ENCODE results near the gene TBKBP1.
A peak's percentile ranks its signal among the peaks of the same experiment; 100 is the strongest.

The TBKBP1 gene

DNA sequence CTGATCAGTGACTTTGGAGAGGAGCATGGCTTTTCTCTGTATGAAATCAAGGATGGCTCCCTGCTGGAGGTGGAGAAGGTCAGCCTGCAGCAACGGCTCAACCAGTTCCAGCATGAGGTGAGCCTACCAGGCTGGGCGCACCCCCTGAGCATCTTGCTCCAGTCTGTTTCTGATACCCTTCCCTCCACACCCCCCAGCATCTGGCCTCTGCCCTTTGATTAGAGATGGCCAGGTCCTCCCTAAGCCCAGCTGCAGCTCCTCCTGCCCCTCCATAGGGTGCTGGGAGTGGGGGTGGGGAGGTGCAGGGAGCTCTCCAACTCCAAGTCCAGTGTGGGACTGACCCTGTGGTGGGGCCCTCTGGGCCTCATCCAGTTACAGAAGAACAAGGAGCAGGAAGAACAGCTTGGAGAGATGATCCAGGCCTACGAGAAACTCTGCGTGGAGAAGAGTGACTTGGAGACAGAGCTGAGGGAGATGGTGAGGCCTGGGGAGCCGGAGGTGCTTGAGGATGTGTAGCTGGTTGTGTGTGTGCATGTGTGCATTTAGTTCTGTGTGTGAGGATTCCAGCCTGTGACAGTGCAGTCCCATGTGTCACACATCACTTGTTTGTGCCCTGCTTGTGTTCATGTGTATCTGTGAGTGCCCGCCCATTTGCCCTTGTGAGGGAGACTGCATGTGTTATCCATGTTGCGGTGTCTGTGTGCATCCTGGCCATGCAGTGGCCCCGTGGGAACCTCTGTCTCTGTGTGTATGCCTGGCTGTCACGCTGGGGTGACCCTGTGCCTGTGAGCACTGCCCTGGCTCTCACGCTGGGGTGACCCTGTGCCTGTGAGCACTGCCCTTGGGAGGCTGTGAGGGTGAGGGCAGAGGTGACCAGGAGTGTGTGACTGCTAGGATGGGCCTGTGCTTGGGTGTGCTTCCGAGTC lies 3.0 kb downstream of the TBKBP1 start:
- H3K9me3 Mint-ChIP-seq: no peaks in the 10 kb centered on the region
- ATAC-seq (replicated peaks; ENCODE audit: extremely low read depth, poor library complexity, severe bottlenecking) (no peak), DNase-seq (ENCODE audit: low spot score in 2 of 2) (no peak)
- H3K4me1 Mint-ChIP-seq: peaks cover 77% of the 10 kb centered on the region
- H3K36me3 Mint-ChIP-seq (ENCODE audit: insufficient read depth): peaks cover 33% of the 10 kb centered on the region
- peak overlapping the region; percentile 54 for H3K27ac Mint-ChIP-seq (ENCODE audit: low read depth)
- no peaks in the 10 kb centered on the region for H3K27me3 Mint-ChIP-seq
- no peak overlapping the region for H3K4me3 Mint-ChIP-seq

DNA sequence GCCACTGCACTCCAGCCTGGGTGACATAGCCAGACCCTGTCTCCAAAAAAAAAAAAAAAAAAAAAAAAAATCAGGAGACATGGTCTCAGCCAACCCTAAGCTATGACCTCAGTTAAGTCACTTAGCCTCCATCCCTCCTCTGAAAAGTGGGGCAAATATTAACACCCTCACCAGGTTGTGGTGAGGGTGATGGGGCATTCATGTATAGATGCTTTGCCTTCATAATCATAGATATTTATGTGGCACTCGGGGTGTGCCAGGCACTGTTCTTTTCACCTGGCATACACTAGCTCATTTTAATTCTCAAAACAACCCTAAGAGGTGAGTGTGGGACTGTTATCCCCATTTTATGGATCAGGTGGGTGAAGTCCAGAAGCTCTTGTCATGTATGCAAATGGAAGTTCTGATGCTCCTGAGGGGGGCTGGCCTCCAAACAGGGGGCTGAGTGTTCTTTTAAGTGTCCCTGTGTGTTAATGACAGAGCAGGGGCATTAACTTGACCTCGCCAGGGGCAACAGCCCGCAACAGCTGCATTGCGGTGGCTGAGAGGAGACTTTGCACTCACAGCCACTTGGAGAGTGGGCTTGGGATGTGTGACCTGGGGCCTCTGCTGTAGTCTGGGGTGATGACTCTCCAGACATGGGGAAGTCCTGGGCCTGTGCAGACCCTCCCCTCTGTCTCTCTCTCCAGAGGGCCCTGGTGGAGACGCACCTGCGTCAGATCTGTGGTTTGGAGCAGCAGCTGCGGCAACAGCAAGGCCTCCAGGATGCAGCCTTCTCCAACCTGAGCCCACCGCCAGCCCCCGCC lies 4.1 kb downstream of the TBKBP1 start:
- H3K27me3 Mint-ChIP-seq: no peaks in the 10 kb centered on the region
- peaks cover 37% of the 10 kb centered on the region for H3K36me3 Mint-ChIP-seq (ENCODE audit: insufficient read depth)
- DNase-seq (ENCODE audit: low spot score in 2 of 2) (no peak), ATAC-seq (replicated peaks; ENCODE audit: extremely low read depth, poor library complexity, severe bottlenecking) (no peak)
- H3K9me3 Mint-ChIP-seq: no peaks in the 10 kb centered on the region
- peak overlapping the region; percentile 35 for H3K4me3 Mint-ChIP-seq
- H3K4me1 Mint-ChIP-seq: peaks cover 75% of the 10 kb centered on the region
- peak overlapping the region; percentile 79 for H3K27ac Mint-ChIP-seq (ENCODE audit: low read depth)

DNA sequence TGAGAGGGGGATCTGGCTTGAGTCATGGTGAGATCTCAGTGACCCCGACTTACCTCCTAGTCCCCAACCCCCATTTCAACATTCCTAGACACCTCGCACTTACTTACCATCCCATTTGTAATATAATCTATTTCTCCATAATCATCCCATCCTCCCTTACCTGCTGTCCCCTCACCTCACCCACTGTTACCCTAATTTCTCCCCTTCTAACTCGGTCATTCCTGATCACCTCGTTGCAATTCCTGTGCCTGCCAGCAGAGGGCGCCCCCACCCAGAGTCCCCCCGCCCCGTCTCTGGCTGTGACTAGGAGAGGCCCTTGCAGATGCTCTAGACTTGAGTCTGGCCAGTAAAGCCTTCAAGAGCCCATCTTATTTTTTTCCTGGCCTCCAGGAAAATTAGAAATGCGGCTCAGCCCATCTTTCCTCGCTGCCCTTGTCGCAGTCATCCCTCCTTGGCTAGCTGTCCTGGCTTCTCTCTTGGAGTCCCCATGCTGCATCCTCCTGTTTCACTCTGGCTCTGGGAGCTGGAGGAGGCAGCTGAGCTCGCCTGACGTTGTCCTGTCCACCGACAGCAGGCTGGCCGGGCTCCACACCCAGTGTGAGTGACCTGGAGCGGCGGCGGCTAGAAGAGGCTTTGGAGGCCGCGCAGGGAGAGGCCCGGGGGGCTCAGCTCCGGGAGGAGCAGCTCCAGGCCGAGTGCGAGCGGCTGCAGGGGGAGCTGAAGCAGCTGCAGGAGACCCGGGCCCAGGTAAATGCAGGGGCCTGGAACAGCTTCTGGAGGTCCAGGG lies 5.0 kb downstream of the TBKBP1 start:
- peaks cover 77% of the 10 kb centered on the region for H3K4me1 Mint-ChIP-seq
- DNase-seq (ENCODE audit: low spot score in 2 of 2): peak; percentile 65 to 74
- H3K27ac Mint-ChIP-seq (ENCODE audit: low read depth): peak overlapping the region; percentile 79
- H3K4me3 Mint-ChIP-seq: peak overlapping the region; percentile 35
- H3K9me3 Mint-ChIP-seq: no peaks in the 10 kb centered on the region
- peaks cover 38% of the 10 kb centered on the region for H3K36me3 Mint-ChIP-seq (ENCODE audit: insufficient read depth)
- peak; percentile 33 for ATAC-seq (replicated peaks; ENCODE audit: extremely low read depth, poor library complexity, severe bottlenecking)
- H3K27me3 Mint-ChIP-seq: no peaks in the 10 kb centered on the region

DNA sequence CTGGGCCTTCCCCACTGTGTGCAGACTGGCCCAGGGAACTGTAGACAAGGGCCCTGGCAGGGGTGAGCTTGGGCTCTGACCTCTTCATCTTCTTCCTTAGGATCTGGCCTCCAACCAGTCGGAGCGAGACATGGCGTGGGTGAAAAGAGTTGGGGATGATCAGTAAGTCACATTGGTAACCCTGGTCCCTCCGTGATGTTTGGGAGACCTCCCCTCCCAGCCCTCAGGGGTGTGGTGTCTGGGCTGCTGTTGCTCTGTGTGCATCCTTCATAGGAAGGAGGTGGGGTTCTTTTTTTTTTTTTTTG lies 5.5 kb downstream of the TBKBP1 start:
- DNase-seq (ENCODE audit: low spot score in 2 of 2): no peak
- Mint-ChIP-seq H3K27me3 (no peaks in the 10 kb centered on the region), H3K4me1 (peaks cover 82% of the 10 kb centered on the region)

DNA sequence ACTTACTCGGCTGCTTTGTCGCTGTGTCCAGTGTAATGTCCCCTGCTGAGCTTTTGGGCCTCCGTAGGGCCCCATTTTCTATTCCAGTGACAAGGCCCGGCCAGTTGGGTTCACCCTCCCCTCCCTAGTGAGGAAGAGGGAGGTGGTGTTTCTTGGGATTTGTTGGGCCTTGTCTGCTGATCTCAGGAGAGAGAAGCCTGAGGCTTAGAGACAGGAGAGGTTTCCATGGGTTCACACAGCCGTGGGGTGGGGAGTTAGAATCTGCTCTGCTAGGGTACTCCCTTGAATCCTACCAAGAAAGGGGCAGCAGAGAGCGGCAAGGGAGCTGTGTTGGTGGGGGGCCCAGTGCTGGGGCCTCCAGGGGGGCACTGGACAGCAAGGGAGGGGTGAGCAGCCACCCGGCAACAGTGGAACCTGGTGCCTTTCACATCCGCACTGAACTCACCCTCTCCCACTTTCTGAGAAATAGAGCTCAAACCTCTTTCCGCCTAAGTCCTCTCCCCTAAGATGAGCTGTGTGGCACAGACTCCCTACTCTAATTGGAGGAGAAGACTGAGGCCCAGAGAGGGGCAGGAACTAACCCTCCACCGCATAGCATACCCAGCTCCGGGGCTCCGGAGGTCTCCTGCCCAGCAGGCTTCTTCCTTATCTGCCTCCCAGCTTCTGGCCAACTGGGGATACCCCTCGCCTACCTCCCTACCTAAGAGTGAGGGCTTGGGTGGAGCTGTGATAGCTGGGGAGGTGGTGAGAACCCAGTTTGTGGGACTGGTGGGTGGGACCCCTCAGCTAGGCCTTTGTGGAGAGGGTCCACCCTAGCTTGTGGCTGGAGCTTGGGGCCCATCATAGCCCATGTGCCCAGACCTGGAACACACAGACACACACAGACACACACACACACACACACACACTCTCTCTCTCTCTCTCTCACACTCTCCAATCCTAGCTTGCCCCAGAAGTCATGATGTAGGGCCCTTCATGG lies 6.8 kb downstream of the TBKBP1 start:
- Mint-ChIP-seq H3K27me3 (no peaks in the 10 kb centered on the region), H3K36me3 (ENCODE audit: insufficient read depth) (peaks cover 41% of the 10 kb centered on the region), H3K4me3 (peak overlapping the region; percentile 67), H3K4me1 (peaks cover 85% of the 10 kb centered on the region), H3K9me3 (no peaks in the 10 kb centered on the region), H3K27ac (ENCODE audit: low read depth) (peak overlapping the region; percentile 90)
- ATAC-seq (replicated peaks; ENCODE audit: extremely low read depth, poor library complexity, severe bottlenecking): peak; percentile 26
- no peak for DNase-seq (ENCODE audit: low spot score in 2 of 2)

More for the DNA sequence above, 5.5 kb downstream of the TBKBP1 start:
- Mint-ChIP-seq H3K4me3 (peak overlapping the region; percentile 35), H3K36me3 (ENCODE audit: insufficient read depth) (peaks cover 39% of the 10 kb centered on the region), H3K9me3 (no peaks in the 10 kb centered on the region), H3K27ac (ENCODE audit: low read depth) (peak overlapping the region; percentile 79)
- no peak for ATAC-seq (replicated peaks; ENCODE audit: extremely low read depth, poor library complexity, severe bottlenecking)

DNA sequence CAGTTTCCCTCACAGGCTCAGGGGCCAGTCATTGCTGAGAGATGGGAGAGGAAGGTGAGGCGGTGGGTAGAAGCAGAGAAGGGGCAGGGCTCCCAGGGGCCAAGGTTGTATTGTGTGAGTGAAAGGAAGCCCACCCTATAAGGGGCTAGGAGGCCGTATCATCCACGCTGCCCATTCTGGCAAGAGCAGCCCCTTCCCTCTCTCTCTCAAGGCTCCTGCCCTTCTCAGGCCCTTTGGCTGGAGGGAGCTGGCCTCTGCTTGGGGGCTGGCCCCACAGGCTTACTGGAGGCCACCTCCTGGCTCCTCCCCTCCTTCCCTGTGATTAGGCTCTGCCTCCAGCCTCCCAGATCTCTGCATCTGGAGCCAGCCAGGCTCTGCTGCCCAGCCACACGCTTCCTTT lies 7.6 kb downstream of the TBKBP1 start:
- Mint-ChIP-seq H3K4me3 (peak overlapping the region; percentile 67), H3K27me3 (no peaks in the 10 kb centered on the region), H3K4me1 (peaks cover 88% of the 10 kb centered on the region), H3K27ac (ENCODE audit: low read depth) (peak overlapping the region; percentile 90), H3K36me3 (ENCODE audit: insufficient read depth) (peaks cover 40% of the 10 kb centered on the region), H3K9me3 (no peaks in the 10 kb centered on the region)
- DNase-seq (ENCODE audit: low spot score in 2 of 2): no peak
- ATAC-seq (replicated peaks; ENCODE audit: extremely low read depth, poor library complexity, severe bottlenecking): no peak

DNA sequence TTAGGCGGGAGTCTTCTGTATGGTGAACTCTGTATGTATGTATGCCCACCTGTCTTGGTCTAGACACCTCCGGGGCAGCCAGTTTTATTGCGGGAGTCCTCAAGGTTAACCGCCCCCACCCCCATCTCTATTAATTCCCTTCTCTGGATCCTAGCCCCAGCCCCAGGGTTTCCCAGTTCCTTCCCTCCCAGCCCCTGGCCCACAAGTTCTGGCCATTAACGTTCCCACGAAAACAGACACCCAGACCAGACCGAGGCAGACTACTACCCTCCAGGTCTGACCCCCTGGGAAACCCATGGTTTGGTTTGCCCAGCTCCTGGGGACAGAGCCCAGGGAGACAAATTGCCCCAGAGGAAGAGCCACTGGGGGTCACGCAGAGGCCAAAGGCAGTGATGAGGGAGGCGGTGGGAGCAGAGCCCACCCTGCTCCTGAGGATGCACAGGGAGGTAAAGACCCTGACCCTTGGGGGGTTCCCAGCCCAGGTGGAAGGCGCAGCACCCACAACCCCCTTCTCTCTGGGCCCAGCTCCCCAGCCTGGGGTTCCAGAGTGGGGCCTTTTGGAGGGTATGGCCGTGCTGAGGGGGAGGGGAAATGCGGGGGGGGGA lies 8.5 kb downstream of the TBKBP1 start:
- Mint-ChIP-seq H3K9me3 (no peaks in the 10 kb centered on the region), H3K4me3 (peak overlapping the region; percentile 67), H3K4me1 (peaks cover 88% of the 10 kb centered on the region), H3K36me3 (ENCODE audit: insufficient read depth) (peaks cover 41% of the 10 kb centered on the region), H3K27me3 (no peaks in the 10 kb centered on the region), H3K27ac (ENCODE audit: low read depth) (peak overlapping the region; percentile 90)
- no peak for ATAC-seq (replicated peaks; ENCODE audit: extremely low read depth, poor library complexity, severe bottlenecking)
- no peak for DNase-seq (ENCODE audit: low spot score in 2 of 2)

DNA sequence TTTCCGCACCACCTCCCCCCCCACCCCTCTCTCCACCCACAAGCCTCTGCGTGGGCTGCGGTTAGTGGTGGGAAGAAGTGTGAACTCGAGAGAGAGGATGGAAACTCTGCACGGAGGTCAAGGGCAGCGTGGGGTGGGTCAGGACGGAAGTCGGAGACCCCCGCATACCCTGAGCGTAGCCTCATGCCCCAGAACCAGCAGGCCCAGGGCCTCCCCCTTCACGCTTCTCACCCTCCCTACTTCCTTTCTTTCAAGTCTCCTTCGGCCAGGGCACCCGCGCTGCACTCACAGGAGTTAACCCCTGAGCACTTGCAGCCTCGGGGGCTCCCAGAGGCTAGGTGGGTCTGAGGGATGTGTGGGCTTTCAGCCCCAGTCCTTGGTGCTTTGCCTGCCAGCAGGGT lies 9.2 kb downstream of the TBKBP1 start:
- H3K27me3 Mint-ChIP-seq: no peaks in the 10 kb centered on the region
- DNase-seq (ENCODE audit: low spot score in 2 of 2): peak in 1 of 2 donors; percentile 35
- peak overlapping the region; percentile 95 for H3K27ac Mint-ChIP-seq (ENCODE audit: low read depth)
- peaks cover 39% of the 10 kb centered on the region for H3K36me3 Mint-ChIP-seq (ENCODE audit: insufficient read depth)
- H3K4me1 Mint-ChIP-seq: peaks cover 88% of the 10 kb centered on the region
- H3K9me3 Mint-ChIP-seq: no peaks in the 10 kb centered on the region
- peak; percentile 31 for ATAC-seq (replicated peaks; ENCODE audit: extremely low read depth, poor library complexity, severe bottlenecking)
- H3K4me3 Mint-ChIP-seq: peak overlapping the region; percentile 67

DNA sequence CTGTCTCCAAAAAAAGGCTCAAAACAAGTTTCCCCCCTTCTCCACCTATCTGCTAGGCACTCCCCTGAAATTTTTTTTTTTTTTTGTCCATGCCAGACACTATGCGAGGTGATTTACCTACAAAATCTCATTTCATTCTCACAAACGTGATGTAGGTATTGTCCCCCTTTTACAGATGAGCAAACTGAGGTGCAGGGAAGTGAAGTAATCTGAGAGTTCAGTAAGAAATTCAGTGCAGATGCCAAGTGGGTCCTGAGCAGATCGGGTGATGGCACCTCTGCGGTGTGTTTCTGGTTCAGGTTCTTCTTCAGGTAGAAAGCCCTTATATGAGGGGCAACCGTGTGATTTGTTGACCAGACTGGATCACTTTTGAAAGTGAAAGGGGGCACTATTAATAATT lies 9.7 kb downstream of the TBKBP1 start:
- Mint-ChIP-seq H3K4me3 (peak overlapping the region; percentile 67), H3K4me1 (peaks cover 83% of the 10 kb centered on the region), H3K27ac (ENCODE audit: low read depth) (peak overlapping the region; percentile 95), H3K9me3 (no peaks in the 10 kb centered on the region), H3K27me3 (no peaks in the 10 kb centered on the region), H3K36me3 (ENCODE audit: insufficient read depth) (peaks cover 35% of the 10 kb centered on the region)
- DNase-seq (ENCODE audit: low spot score in 2 of 2) (no peak), ATAC-seq (replicated peaks; ENCODE audit: extremely low read depth, poor library complexity, severe bottlenecking) (no peak)

DNA sequence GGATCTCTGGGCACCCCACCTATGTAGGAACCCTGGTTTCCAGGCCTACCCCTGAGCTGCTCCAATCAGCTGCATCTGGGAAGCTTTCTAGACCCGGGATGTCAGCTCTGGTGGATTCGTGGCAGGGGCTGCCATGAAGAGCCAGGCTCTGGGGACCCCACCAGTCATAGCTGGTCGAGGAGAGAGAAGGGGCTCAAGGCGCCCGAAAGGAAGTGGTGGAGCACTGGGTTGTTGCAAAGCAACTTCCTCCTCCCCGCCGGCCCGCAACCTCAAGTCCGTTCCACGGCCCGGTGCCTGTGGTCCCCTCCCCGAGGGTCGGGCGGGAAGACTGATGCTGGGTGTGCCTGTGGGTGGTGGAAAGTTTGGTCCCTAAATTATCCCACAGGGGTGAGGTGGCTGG lies 10.2 kb downstream of the TBKBP1 start:
- no peak for ATAC-seq (replicated peaks; ENCODE audit: extremely low read depth, poor library complexity, severe bottlenecking)
- H3K4me3 Mint-ChIP-seq: peak overlapping the region; percentile 67

DNA sequence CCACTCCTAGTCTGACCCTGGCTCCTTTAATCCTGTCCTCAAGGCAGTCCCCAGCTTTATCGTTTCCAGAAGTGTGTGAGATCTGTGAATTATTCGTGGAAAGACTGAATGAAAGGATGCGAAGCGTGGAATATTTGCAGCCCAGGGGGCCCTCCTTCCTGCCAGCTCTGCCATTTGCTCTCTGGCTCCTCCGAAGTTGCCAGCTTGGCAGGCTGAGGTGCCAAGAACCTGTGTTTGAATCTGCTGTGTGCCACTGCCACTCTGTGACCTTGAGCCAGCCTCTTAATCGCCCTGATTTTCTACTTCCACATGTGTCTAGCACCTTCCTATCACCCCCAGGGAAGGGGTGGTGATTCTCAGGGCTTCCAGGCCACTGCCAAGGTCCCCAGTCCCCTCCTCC lies 10.8 kb downstream of the TBKBP1 start:
- peaks cover 33% of the 10 kb centered on the region for H3K36me3 Mint-ChIP-seq (ENCODE audit: insufficient read depth)
- no peaks in the 10 kb centered on the region for H3K27me3 Mint-ChIP-seq
- H3K4me3 Mint-ChIP-seq: peak overlapping the region; percentile 67
- H3K27ac Mint-ChIP-seq (ENCODE audit: low read depth): peak overlapping the region; percentile 95
- peaks cover 74% of the 10 kb centered on the region for H3K4me1 Mint-ChIP-seq
- DNase-seq (ENCODE audit: low spot score in 2 of 2) (no peak), ATAC-seq (replicated peaks; ENCODE audit: extremely low read depth, poor library complexity, severe bottlenecking) (no peak)
- H3K9me3 Mint-ChIP-seq: no peaks in the 10 kb centered on the region

More for the DNA sequence above, 10.2 kb downstream of the TBKBP1 start:
- no peak for DNase-seq (ENCODE audit: low spot score in 2 of 2)
- peaks cover 79% of the 10 kb centered on the region for H3K4me1 Mint-ChIP-seq
- H3K9me3 Mint-ChIP-seq: no peaks in the 10 kb centered on the region
- peak overlapping the region; percentile 95 for H3K27ac Mint-ChIP-seq (ENCODE audit: low read depth)
- H3K27me3 Mint-ChIP-seq: no peaks in the 10 kb centered on the region
- H3K36me3 Mint-ChIP-seq (ENCODE audit: insufficient read depth): peaks cover 33% of the 10 kb centered on the region
